HG03060 (cell line): Measurements from ENCODE around the gene DEK.
A peak's percentile ranks its signal among the peaks of the same experiment; 100 is the strongest.
"Not testable (repeated sequence)": the region's sequence is repeated elsewhere in the genome, so short reads cannot be mapped to it uniquely, and the experiment has no call there.

Experiments
- ATAC-seq: cut with Tn5 transposase; IDR thresholded peaks from one replicate; pipeline ENCODE4 v1.9.1; 2021; ENCODE audit warnings: low read depth, moderate number of reproducible peaks; ENCODE audit not compliant: unreplicated experiment

The DEK gene, protein sequence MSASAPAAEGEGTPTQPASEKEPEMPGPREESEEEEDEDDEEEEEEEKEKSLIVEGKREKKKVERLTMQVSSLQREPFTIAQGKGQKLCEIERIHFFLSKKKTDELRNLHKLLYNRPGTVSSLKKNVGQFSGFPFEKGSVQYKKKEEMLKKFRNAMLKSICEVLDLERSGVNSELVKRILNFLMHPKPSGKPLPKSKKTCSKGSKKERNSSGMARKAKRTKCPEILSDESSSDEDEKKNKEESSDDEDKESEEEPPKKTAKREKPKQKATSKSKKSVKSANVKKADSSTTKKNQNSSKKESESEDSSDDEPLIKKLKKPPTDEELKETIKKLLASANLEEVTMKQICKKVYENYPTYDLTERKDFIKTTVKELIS

DNA sequence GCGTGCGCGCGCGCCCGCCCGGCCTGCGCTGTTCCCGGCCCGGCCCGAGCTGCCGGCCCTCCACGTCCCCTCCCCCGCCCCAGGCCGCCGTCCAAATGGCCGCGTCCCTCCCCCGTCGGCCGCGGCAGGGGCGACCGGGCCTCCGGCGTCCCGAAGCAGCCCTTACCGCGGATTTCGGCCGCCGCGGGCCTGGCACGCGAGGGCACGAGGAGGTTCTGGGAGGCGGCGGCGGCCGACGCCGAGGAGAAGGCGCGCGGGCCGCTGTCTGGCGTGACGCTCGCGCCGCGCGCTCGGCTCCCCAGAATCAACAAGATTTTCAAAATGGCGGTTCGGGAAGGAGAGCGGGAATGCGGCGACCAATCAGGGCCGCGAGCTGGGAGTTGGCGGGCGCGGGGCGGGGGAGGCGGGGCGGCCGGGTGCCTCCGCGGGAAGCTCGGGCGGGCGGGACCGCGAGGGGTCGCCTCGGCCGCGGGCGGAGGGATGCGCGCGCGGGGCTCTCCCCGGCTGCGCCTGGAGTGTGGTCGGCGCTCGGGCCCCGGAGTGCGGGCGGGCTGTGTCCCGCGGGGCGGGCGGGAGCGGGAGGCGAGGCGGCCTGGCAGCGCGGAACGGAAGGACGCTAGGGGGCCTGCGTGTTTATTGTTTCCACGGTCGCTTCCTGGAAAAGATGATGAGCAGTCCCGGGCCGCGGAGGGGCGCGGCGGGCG lies at the start of gene DEK:
Gene DEK, minus strand, starts transcription at position 312 of the 704 bp plus-strand sequence. CDS start 543 bp downstream, outside the sequence.
- no peak for ATAC-seq

DNA sequence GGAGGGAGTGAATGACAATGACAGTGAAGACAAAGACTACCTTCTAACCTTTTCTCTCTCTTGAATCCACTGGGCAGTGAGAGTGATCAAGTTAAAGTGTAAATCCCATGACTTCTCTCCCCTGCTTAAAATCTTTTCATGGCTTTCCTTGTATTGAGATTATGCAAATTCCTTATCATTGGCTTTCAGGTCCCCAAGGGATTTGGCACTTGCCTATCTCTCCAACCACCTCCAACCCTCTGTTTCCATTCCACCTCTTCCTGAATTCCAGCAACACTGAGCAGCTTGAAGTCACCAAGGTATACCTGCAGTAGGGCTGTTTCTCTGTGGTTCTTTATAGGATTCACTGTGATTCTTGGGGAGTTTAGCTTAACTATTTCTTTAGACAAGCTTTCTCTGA lies 48.0 kb upstream of the DEK start:
- no peak for ATAC-seq

DNA sequence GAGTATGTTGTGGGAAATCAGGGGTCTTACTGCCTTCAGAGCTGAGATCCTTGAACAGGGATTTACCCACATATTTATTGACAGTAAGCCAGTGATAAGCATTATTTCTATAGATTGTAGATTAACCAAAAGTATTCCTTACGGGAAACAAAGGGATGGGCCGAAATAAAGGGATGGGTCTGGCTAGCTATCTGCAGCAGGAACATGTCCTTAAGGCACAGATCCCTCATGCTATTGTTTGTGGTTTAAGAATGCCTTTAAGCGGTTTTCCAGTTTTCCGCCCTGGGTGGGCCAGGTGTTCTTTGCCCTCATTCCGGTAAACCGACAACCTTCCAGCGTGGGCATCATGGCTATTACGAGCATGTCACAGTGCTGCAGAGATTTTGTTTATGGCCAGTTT lies 45.7 kb upstream of the DEK start:
- ATAC-seq, result not testable (repeated sequence)

DNA sequence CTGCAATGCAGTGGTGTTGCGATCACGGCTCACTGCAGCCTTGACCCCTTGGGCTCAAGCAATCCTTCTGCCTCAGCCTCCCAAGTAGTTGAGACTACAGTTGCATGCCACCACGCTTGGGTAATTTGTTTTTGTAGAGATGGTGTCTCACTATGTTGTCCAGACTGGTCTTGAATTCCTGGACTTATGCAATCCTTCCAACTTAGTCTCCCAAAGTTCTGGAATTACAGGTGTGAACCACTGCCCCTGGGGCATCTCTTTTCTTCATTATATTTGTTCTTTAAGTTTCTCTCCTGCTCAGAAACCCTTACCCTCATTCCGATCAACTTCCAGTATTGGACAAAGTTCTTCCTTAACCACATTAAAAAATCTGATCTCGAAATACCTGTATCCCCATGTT lies 44.7 kb upstream of the DEK start:
- no peak for ATAC-seq

DNA sequence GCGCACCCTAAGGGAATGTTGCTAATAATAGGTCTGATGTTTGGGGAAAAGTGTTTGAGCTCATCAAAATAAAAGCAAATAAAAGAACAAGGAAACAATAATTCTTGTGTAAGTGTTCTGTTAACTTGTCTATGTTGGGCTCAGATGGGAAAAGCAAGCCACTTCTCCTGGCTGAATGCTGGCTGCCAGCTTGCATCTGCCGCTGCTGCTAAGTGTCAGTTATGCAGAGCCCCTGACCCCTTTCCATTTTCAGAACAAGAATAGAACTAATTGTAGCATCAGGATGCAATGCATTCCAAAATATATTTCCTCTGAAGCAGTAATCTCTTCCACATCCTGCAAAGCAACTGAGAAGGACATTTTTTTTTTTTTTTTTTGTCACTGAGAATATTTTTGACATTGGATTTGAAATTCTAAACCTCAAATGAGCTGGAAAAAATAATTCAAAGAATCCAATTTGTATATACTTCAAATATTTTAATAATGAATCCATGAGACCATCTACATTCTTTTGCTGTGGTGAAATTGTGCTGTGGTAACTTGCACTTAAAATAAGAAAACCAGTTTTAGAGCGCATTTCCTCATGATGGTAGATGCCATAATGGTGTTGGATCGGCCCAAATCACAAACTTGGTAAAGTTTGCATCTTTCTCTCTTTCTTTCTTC lies 43.9 kb upstream of the DEK start:
- ATAC-seq, result no peak

DNA sequence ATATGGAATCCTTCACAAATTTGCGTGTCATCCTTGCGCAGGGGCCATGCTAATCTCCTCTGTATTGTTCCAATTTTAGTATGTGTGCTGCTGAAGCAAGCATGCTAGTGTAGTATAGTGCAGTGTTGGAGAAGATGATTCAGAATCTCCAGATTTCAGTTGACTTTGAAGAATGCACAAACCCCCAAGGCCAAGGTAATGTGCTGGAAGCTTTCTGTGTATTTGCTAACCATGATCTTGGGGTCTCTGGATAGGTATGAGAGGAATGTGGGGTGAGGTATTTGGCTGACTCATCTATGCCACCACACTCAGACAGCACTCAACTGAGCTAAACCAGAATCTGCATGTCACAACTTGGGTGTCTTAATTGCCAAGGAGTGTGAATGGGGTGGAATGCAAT lies 42.6 kb upstream of the DEK start:
- no peak for ATAC-seq

DNA sequence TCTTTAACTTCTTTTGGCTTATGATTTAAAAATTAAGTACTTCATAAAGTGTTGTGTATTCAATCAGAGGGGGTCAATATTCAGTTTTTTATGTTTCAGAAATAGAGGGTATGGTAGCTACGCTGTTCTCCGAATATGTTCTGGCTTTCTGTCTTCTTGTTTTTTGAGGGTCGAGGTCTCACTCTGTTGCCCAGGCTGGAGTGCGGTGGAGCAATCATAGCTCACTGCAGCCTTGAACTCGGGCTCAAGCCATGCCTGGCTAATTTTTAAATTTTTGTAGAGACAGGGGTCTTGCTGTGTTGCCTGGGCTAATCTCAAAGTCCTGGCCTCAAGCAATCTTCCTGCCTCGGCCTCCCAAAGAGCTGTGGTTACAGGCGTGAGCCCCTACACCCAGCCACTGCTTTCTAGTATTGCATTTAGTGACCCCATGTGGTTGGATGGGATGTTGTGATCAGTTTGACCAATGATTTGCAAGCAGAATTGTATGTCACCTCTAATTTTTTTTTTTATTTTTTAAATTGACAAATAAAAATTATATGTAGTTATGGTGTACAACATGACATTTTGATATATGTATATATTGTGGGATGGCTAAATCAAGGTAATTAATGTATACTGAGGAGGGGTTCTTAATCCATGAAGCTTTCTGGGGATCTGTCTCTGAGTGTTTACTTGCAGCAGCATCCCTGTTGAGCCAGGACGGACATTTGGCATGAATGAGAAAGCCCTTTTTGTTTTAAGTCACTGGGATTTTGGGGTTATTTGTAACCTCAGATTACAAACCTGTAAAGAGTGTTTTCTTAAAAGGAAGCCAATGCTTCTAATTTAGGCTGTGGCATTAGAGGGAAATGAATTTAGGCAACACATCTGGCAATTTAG lies 38.5 kb upstream of the DEK start:
- ATAC-seq, result no peak

DNA sequence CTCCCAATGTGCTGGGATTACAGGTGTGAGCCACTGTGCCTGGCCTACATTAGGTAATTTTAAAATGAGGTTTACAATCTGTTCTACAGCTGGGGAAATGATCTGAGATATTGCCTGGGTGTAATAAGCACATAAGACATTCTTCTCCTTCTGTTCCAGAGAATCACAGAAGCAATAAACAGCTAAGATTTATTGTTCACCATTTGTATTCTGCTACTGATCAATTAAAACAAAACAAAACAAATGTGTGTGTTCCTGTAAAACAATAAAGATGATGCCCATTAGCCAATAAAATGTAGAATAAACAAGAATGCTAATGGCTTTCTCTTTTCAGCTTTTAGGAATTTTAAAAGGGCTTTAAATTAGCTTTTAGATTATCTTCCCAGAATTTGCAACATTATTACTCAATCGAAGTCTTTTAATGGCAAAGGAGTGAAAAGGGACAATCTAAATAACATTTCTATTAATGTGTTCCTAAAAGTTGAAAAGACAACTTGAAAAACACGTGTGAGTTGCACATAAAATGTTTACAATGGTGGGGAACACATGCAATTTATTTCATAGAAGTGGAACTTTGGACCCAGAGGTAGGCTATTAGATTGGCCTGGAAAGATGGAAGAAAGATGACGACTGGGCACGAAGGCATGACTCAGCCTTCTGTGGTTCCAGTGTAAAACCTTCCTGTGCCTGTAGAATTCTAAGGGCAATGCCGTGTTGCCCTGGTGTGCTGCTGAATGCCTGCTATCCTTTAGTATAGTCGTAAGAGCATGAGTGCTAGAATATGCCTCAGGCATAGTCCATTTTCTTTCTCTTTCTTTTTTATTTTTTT lies 29.0 kb upstream of the DEK start:
- no peak for ATAC-seq

DNA sequence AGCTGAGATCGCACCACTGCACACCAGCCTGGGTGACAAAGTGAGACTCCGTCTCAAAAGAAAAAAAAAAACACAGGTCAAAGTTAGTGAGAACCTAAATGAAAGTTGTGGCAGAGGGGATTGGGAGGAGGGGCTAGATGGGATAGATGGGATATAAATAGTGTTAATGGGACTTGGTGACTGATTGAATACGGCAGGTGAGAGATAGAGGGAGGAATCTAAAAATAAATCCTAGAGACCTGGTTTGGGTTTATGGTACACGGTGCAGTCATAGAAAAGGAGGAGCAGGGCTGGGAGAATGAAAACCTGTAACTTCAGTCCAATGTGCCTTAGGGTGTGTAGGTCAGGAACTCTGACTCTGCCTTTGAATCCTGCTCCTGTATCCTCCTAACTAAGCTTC lies 25.0 kb upstream of the DEK start:
- ATAC-seq, result no peak

DNA sequence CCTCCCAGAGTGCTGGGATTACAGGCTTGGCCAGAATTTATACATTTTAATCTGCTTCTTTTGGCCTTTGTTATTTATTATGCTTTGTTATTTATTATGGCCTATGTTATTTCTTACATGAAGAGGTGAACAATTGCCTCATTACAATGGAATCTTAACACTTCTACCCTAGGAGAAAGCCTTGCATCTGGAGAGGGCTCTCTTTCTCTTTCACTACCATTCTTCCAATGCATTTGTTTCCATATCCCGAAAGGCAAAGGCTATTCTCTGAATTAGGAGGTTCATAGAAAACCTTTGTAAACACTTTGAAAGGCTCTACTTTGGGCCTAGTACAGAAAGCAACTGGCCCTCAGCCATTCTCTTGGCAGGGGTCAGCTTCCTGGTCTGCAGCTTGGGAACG lies 19.9 kb upstream of the DEK start:
- no peak for ATAC-seq

DNA sequence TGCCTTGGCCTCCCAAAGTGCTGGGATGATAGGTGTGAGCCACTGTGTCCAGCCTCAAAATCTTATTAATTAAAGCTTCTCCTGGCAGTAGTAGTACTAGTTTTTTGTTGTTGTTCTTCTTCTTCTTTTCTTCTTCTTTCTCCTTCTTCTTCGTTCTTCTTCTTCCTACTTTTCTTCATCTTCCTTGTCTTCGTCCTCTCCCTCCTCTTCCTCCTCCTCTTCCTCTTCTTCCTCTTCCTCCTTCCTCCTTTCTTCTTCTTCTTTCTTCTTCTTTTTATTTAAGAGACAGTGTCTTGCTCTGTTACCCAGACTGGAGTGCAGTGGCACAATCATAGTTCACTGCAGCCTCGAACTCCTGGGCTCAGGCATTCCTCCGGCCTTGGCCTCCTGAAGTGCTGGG lies 17.2 kb upstream of the DEK start:
- no peak for ATAC-seq

DNA sequence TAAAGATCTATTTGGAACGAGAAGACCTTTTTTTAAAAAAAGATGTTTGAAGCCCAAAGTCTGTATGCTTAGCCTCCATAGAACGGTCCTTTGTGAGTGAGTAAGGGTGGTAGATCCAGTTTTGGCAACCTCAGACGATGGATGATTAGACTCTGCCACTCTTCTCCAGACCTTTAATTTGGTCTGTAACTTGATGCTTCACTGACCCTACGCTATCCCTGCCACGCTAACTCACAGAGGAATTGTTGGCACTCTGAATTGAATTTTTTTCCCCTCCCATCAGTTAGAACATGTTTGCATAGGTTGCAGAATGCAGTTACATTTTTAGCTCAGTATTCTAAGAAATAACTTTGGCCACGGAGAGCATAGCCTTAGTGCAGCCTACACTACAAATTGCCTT lies 15.8 kb upstream of the DEK start:
- no peak for ATAC-seq

DNA sequence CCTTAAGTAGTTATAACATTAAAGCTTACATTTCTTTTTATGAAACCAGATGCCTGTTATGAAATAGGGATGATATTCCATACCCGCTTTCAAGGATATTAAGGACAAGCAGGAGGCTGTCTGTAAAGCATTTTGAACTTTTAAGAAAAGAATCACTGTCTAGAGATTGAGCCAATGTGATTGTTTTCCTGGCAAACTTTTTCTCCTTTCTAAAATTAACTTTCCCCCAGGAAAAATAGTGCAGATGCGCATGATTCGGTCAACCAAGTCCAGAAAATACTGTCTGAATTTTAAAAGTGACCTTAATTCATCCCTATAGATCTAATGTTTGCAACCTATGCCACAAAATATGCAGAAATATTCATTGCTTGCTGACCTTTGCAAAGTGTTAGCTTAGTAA lies 15.1 kb upstream of the DEK start:
- ATAC-seq, result no peak

DNA sequence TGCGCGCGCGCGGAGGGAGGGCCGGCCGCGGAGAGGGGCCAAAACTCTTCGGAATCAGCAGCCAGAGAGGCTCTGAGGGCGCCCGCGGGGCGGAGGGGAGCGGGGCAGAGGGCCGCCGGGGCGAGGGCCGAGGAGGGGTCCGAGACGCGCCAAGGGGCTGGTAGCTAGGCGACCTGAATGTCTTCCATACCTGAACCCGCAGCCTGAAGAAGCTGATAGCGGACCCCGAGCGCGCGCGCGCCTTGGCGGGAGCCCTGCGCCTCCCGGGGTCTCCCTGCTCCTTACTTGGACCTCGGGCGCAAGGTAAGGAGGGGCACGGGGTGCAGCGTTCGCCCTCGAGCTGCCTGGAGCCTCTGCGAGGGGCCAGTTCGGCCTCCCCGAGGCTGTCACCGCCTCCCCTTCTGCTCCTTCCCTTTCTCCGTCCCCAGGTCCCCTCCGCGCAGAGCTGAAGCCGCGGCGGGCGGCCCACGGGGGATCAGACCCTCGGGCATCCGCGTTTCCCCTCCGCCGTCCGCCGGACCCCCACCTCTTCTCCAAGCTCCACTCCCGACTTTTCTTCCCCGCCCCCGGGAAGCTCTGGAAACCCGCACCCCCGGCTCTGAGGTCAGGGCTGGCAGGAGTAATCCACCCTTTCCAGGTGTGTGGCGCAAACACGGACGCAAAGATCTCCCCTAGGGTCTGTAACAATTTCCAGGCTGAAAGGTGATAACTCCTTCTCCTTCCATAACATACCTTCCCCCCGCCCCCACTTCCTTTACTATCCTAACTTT lies 13.1 kb upstream of the DEK start:
- no peak for ATAC-seq

DNA sequence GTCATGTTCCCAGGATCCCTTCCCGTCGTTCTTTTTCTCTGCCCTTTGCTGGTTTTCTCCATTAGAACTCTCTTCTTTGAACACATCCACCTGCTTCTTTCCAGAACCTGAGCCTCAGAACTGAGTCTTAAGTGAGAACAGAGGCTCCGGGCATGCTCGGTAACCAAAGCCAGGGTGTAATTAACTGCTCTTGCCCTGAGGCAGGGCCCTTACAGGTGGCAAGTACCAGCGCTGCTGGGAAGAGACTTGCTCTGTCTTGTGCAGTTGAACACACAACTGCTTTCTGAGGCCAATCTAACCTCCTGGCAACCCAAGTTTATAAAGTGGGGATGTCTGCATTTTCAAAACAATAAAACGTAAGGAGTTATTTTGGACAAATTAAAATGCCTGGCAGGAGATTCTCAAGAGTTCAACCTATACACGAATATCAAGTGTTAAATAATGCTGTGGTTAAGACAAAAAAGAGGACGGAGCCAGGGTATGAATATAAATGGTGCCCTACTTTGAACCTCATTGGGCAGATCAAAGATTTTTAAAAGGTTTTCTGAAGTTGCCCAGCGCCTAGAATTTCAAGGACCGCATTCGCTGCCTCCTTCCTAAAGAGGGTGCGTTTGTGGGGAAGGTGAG lies 12.4 kb upstream of the DEK start:
- no peak for ATAC-seq

DNA sequence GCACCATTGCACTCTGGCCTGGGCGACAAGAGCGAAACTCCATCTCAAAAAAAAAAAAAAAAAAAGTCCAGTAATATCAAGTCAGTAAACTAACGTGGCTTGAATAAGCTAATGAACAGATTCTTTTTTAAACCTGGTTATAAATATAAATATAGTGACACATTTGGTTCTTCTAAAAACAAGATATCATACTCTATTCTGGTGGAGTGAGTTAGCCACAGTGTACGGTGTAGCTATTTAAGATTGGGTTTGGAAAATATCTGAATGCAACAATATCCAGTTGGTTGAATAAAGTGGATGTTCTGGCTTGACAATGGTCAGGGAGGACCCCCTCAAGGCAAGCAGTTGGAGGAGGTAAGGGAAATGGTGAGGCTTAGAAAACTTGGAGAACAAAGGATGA lies 5.9 kb upstream of the DEK start:
- no peak for ATAC-seq

DNA sequence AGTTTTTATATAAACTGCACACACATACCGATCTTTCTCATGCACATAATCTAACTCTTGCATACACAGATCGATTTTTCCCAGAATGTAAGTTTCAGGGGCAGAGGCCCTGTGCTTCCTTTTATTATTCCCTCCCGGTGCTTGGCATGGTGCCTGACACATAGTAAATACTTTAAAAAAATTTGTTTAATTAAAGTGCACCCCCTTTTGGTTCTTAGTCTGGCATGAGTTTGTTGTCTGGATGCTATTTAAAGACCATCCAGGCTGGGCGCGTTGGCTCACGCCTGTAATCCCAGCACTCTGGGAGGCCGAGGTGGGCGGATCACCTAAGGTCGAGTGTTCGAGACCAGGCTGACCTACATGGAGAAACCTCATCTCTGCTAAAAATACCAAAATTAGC lies 5.4 kb upstream of the DEK start:
- no peak for ATAC-seq

DNA sequence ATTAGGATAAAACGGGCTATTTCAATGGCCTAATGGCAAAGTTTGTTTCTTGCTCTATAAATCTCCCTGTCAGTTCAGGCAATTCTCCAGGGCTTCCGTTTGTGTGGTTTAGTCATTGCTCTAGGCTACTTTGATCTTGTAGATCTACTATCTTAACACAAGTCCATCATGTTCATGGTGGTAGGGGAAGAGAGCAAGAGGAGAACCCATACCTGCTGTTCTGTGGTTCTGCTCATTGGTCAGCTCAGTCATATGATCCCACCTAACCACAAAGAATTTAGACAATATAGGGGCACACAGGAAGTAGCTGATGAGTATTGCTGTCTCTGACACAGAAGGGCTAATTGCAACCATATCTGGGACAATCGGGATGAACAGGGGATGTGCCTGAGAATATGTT lies 4.9 kb upstream of the DEK start:
- peak; percentile 45 for ATAC-seq

DNA sequence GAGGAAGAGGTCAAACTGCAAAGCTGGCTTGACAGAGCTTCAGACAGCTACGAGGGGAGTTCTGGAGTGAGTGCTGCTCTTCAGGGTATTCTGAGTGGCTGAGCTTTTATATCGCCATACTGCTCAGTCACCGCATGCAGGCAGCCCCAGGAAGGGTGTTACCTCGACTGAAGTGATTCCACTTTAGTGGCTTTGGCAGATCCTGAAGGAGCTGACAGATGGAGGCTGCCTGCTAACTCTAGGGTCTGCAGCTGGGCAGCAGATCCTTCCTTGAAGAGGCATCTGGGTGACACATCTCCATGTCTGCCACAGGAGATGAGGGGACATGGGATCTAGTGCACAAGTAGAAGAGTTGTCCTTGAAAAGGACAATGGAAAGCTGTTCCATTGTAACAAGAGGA lies 3.7 kb upstream of the DEK start:
- no peak for ATAC-seq
